GM21723 (cell line): ENCODE results near the gene AK5.

Source experiments
- ATAC-seq: cut with Tn5 transposase; IDR thresholded peaks from one replicate; pipeline ENCODE4 v1.9.1; 2021; ENCODE audit warnings: mild to moderate bottlenecking, moderate library complexity; ENCODE audit not compliant: unreplicated experiment

Gene AK5

DNA sequence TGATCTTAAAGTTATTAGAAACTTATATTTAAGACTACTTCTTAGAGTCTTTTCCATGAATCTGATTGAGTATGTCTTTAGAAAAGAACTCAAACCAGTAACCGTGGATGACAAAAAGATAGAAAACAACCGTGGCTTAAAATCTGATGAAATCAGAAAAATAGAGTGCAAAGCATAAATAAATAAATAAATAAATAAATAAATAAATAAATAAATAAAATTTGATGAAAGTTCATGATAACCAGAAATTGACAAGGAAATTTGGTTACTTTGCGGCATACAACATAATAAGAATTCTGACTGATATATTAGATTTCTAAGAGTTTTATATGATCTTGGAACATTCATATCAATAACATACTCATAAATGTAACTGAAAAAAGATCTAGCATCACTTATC is 152.1 kb downstream of the AK5 start:
- no peak for ATAC-seq

DNA sequence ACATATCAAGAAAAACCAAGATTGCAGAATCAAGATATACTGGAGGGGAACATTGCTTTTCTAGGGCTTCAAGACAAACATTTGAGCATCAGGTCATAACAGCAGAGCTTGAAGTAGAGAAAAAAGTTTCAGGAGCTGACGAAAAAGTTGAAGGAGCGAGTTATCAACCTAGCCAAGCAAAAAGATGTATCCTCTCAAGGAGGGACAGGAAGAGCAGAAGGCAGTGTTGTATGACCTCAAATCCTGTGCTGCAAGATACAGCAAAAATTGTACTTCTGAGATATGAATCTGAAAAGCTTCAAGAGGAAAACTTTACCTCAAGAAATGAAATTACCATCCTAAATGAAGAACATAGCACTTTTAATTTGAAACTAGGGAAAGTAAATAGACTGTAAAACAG is 153.1 kb downstream of the AK5 start:
- ATAC-seq, result no peak

GRCh38 chr1:77438236-77438913 is 156.6 kb downstream of the AK5 start:
- ATAC-seq, result no peak

GRCh38 chr1:77446841-77447555 is 165.2 kb downstream of the AK5 start:
- ATAC-seq, result no peak

DNA sequence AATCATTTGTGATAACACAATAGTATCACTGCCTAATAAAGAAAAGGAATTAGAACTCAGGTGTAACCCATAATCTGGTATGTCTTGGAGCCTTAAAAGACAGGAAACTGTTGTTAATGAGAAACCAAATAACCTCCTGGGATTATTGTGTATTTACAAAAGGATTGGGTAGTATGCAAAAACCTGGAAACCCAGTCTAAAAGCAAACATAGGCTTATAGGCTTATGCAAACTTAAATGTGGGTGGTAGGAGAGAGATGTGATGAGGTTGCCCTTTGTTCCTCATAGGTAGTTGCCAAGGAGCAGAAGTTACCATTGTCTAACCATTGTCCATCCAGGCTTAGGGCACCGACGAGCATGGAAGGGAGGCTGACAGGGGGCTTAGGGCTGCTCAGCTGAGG is 165.8 kb downstream of the AK5 start:
- ATAC-seq, result no peak

GRCh38 chr1:77459881-77460280 is 178.1 kb downstream of the AK5 start:
- ATAC-seq, result no peak

GRCh38 chr1:77461691-77462090 is 179.9 kb downstream of the AK5 start:
- no peak for ATAC-seq

- ATAC-seq, result no peak
Measured at GRCh38 chr1:77463216-77463615, 181.4 kb downstream of the AK5 start.

DNA sequence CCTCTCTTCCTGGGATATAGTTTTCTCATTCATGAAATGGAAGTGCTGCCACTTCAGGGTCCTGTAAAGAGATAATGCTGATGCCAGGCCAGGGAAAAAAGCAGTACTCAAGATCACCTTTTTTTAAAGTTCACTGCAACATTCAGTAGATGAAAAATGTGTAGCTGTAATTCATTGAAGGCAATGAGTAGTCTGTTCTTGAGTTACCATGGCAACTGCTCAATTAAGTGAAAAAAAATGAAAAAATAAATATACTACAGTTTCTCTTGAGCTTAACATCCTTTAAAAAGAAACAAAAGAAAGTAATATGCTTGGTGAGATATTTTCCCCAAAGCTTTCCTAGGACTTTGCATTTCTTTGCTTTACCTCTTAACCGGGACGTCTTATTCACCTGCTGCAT is 183.3 kb downstream of the AK5 start:
- no peak for ATAC-seq

GRCh38 chr1:77465922-77466321 is 184.1 kb downstream of the AK5 start:
- ATAC-seq, result no peak

DNA sequence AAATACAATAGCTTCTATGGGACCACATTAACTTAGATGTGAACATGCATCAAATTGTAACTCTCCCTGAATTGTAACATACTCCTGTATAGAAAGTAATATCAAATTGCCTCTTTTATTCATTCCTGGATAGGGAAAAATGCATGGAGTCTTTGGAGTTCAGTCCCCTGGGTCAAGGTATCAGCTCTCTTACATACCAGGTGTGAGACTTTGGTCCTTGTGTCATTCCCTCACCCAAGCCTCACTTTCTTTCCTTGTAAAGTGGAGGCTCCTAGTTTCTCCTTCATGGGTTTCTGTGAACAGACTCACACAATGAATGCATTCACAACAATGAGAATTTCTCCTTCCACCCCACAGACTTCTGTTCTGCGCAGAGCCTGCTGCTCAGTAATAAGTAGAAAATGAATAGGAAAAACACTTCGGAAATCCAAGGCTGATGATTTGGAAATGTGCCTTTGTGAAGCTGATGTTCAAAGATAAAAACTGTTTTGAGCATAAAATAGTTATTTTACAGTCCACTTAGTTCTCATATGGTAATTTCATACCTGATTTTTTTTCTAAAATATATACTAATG is 185.3 kb downstream of the AK5 start:
- ATAC-seq, result no peak

DNA sequence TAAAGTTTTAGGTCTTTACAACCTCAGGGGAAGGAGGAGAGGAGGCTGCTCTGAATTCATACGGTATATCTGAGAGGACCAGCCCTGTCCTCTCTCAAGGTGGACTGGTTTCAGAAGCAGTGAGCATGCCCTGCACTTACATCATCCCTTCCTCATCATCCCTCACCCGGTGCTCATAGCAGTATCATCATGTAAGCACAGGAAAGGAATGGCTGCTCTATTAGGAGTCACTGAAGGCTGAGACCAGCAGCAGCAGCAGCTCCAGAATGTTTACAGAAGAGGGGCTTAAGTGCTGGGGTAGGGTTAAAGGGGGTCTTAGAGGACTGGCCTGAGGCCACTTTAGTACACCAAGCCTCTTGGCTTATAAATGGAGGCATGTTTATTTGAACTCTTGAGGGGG is 185.9 kb downstream of the AK5 start:
- no peak for ATAC-seq

GRCh38 chr1:77468257-77468948 is 186.6 kb downstream of the AK5 start:
- ATAC-seq, result no peak

- ATAC-seq, result no peak
Measured at GRCh38 chr1:77468949-77469710, 187.3 kb downstream of the AK5 start.

DNA sequence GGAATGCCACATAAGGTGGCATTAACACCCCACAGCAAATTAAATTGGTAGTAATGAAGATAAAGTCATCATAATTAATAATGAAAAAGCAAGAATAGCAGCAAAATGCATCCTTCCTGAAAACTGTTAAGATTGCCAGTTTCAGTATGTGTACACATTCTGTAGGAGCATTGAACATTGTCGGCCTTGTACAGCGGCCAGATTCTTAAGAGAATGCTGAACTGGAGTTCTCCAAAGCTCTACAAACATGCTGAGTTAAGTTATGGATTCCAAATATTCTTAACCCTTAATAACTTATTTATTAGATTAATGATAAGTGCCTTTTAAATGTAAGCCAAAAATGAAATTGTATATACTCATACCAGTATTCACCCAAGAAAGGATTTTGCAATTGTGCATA is 189.9 kb downstream of the AK5 start:
- ATAC-seq, result no peak

DNA sequence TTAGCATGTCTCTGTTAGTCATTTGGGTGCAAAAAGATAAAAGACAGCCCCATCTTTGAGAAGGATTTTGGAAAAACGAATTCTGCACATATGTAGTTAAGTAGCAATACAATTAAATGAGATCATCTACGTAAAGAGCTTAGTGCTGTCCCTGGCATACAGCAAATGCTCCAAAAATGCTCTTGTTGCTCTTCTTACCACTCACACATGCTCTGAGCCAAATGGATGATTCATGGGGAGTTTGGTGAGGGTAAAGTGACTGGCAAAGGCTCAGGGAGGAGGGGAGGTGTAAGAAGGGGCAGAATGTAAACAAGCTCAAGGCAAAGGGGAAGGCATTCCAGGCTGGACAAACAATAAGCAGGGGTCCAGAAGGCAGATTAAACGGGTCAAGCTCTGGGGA is 191.9 kb downstream of the AK5 start:
- no peak for ATAC-seq

- ATAC-seq, result no peak
Measured at GRCh38 chr1:77475641-77476040, 193.8 kb downstream of the AK5 start.

DNA sequence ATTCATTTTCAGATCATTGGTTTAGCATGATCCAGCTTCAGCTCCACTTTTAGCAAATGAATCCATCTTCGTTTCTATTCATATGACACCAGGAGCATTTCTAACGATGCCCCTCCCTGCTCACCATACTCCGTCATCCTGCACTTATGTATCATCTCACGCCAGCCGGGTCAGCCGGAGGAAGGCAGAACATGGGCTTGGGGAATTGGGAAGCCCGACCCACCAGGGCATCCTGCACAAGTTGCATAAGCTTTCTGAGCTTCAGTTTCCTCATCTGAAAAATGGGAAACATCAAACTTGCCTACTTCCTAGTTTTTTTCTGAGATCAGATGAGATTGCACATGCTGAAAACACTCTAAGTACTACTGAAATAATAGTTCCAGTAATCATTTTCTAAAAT is 194.7 kb downstream of the AK5 start:
- ATAC-seq, result no peak

DNA sequence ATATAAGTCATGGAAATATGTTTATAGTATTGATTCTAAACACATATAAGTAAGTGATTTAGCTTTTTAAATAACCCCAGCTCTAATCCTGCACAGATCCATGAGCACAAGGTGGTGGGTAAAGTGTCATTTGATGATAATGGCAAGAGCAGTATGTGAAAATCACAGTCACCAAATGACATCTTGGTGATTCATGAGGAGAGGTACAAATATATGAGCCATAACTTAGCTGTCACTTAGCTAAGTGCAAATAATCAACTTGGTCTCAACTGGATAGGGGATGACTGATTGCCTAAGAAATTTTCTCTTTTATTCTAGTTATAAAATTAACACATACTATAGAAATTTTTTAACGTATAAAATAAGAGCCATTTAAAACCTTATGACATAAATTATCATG is 202.5 kb downstream of the AK5 start:
- no peak for ATAC-seq

DNA sequence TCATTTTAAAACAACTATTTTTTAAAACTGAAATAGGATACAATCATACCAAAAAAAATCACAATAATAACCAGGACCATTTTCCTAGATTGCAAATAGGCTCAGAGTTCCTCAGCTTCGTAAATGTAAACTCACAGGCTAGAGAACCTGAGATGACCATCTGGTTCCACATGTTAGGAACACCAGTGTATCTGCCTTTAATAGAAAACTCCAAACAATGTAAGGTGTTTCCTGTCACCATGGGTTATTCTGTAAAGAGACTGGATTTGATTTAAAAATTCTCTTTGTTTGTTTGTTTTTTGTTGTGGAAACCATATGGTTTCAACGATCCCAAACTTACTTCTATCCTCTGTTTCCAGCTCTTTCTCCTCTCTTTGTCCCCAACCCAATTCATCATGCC is 203.1 kb downstream of the AK5 start:
- ATAC-seq, result no peak

DNA sequence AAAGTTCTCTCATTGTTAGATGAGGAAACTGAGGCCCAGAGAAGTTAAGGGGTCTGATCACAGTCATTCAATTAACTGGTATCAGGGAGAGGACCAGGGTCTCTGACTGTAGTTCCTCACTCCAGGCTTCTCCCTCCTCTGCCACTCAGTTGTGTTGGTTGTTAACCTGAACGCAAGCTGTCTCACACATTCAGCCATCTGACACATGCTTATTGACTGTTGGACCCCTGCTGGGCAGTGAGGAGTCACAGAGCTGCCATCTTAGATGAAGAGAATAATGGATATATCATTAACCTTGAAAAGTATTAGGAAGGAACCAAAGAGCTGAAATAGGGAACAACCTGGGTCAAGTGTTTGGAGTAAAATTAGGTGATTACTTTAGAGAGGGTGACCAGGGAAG is 205.8 kb downstream of the AK5 start:
- no peak for ATAC-seq
